Panc1 (cell line): ENCODE measurements around the gene RABL6. TPM values are rescaled to one million over a fixed set of nuclear protein-coding genes. Genes with fewer than 3 reads are reported as not detected.

Experiments
- ATAC-seq: fragments of 200-7000 bp; cut with Tn5 transposase; 2 replicates; pipeline ENCODE4 v1.9.1; 2020; ENCODE audit warnings: mild to moderate bottlenecking, moderate library complexity
- BruUV-seq: library from RNA; stranded (reverse); fragments of 400-500 nt; replicated peaks from 2 replicates; lab custom pipeline; 2021; lab: Mats Ljungman, UMichigan
- CTCF ChIA-PET: fragments of 300-600 bp; sonication (Branson Sonifier 250); formaldehyde crosslinking; loops from one replicate; lab custom pipeline; 2022; ENCODE audit warnings: antibody characterized with exemption; lab: Charles Lee
- POLR2A ChIA-PET: fragments of 300-600 bp; sonication (Branson Sonifier 250); formaldehyde crosslinking; loops from one replicate; lab custom pipeline; 2022; ENCODE audit warnings: antibody characterized with exemption; lab: Charles Lee
- DNase-seq: peaks from one replicate; pipeline ENCODE4 v3.0.0-alpha.2; 2010; ENCODE audit warnings: low read depth, low spot score
- H3K27ac ChIP-seq: 2 replicates; pipeline ENCODE4 v1.5.1; 2011; ENCODE audit warnings: mild to moderate bottlenecking, low read length, inconsistent platforms
- H3K27me3 ChIP-seq: fragments of 200-500 bp; sonication (Bioruptor generic); 2 replicates; pipeline ENCODE4 v1.6.0; 2014; ENCODE audit warnings: low read length, inconsistent platforms; ENCODE audit not compliant: control insufficient read depth, insufficient read depth
- H3K36me3 ChIP-seq: fragments of 200-500 bp; sonication (Bioruptor generic); 2 replicates; pipeline ENCODE4 v1.5.1; 2014; ENCODE audit warnings: inconsistent platforms, mild to moderate bottlenecking, low read length, moderate library complexity; ENCODE audit not compliant: control insufficient read depth, insufficient read depth
- H3K4me1 ChIP-seq: 2 replicates; pipeline ENCODE4 v1.5.1; 2011; ENCODE audit warnings: inconsistent platforms, mild to moderate bottlenecking, low read length, moderate library complexity; ENCODE audit not compliant: control insufficient read depth, insufficient read depth
- H3K4me3 ChIP-seq, 2 experiments: 2 replicates each; pipeline ENCODE4 v1.5.1; 2011 to 2012; ENCODE audit warnings: low read depth in 2 of 2, low read length in 2 of 2, mild to moderate bottlenecking in 2 of 2, inconsistent platforms in 1 of 2, moderate library complexity in 1 of 2
- H3K9me3 ChIP-seq: fragments of 200-500 bp; sonication (Bioruptor generic); 2 replicates; pipeline ENCODE4 v1.5.1; 2014; ENCODE audit warnings: low read depth, mild to moderate bottlenecking, inconsistent platforms, low read length, moderate library complexity; ENCODE audit not compliant: control insufficient read depth, insufficient read depth
- POLR2AphosphoS5 ChIP-seq: IDR thresholded peaks from 2 replicates; pipeline ENCODE4 v1.6.1; 2012; ENCODE audit warnings: mild to moderate bottlenecking, low read depth, low read length, moderate library complexity
- SIN3A ChIP-seq: IDR thresholded peaks from 2 replicates; pipeline ENCODE4 v1.6.1; 2012; ENCODE audit warnings: low read depth, mild to moderate bottlenecking, low read length, moderate library complexity, borderline replicate concordance; ENCODE audit not compliant: insufficient read depth
- TCF7L2 ChIP-seq: IDR thresholded peaks from 2 replicates; pipeline ENCODE4 v1.6.1; 2011; ENCODE audit warnings: mild to moderate bottlenecking, low read depth, low read length, inconsistent platforms
- in situ Hi-C: cut with HindIII; loops from 2 replicates; pipeline ENCODE4 v1.10.0; 2016; ENCODE audit warnings: low sequenced_read_pairs, low pct_unique_long_range_greater_than_20kb
- intact Hi-C: fragments of 100-400 bp; cut with micrococcal nuclease; formaldehyde crosslinking; loops from one replicate; pipeline ENCODE4 v1.10.0; 2022; ENCODE audit not compliant: unreplicated experiment
- total RNA-seq: library from RNA; stranded (reverse); gene quantifications from one replicate; pipeline ENCODE4 v1.2.1, GENCODE V29; 2021; ENCODE audit not compliant: unreplicated experiment
- TF ChIP-seq, protein P1 (sequence below): fragments of 450-650 bp; IDR thresholded peaks from 2 replicates; pipeline ENCODE4 v1.5.1; 2017; ENCODE audit warnings: mild to moderate bottlenecking
- TF ChIP-seq, protein P2 (sequence below), 2 experiments: IDR thresholded peaks; 2 replicates each; pipeline ENCODE4 v1.6.1; 2011 to 2012; ENCODE audit warnings: low read depth in 2 of 2, control low read depth in 1 of 2, low read length in 1 of 2, mild to moderate bottlenecking in 1 of 2, moderate library complexity in 1 of 2; ENCODE audit not compliant: insufficient read depth in 1 of 2

Gene RABL6
- total RNA-seq, 1 experiment from 2014 or later, result 106 TPM

DNA sequence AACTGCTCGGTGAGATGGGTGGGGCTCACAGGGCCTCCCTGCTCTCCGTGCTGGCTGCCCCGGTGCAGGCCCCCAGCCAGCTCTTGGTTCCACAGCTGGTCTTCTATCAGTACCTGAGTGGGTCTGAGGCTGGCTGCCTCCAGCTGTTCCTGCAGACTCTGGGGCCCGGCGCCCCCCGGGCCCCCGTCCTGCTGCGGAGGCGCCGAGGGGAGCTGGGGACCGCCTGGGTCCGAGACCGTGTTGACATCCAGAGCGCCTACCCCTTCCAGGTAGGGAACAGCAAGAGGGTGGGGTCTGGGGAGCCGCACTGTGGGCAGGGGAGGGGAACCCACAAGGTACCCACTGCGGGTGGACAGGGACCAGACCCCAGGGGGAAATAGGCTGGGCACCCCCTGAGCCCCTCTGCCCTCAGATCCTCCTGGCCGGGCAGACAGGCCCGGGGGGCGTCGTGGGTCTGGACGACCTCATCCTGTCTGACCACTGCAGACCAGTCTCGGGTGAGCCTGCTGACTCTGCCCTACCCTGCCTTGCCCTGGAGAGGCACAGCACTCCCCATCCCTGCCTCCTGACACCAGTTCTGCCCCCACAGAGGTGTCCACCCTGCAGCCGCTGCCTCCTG is 47.2 kb downstream of the RABL6 start:
- ChIA-PET POLR2A (no interaction called here), CTCF (no interaction called here)
- in situ Hi-C loops (no loop called here), intact Hi-C loops (no loop called here)
- H3K4me1 ChIP-seq, result peaks cover 44% of the 10 kb centered on the region
- no peak overlapping the region for H3K27ac ChIP-seq
- no TSS peak for BruUV-seq
- H3K27me3 ChIP-seq, result no peaks in the 10 kb centered on the region
- ATAC-seq (no peak), DNase-seq (no peak)
- H3K9me3 ChIP-seq, result no peaks in the 10 kb centered on the region
- H3K36me3 ChIP-seq, result no peaks in the 10 kb centered on the region
- H3K4me3 ChIP-seq, result no peak overlapping the region
- TF ChIP-seq POLR2AphosphoS5, result no peak
- no peak for TF ChIP-seq TCF7L2
- no peak for TF ChIP-seq SIN3A

GRCh38 chr9:136855461-136856078 is 47.8 kb downstream of the RABL6 start:
- ChIA-PET CTCF (no interaction called here), POLR2A (interaction anchor here (0.6 kb wide), 1 partner anchor 1146 kb away, joined by 11 read pairs; no protein-coding TSS in a partner anchor)
- in situ Hi-C loops, result no loop called here
- H3K27me3 ChIP-seq, result no peaks in the 10 kb centered on the region
- DNase-seq (no peak), ATAC-seq (no peak)
- no peaks in the 10 kb centered on the region for H3K9me3 ChIP-seq
- no peaks in the 10 kb centered on the region for H3K36me3 ChIP-seq
- BruUV-seq, result no TSS peak
- H3K4me3 ChIP-seq, result no peak overlapping the region
- peaks cover 41% of the 10 kb centered on the region for H3K4me1 ChIP-seq
- no peak overlapping the region for H3K27ac ChIP-seq
- TF ChIP-seq TCF7L2 (no peak), POLR2AphosphoS5 (no peak), SIN3A (no peak)
- TF ChIP-seq, protein P1, sequence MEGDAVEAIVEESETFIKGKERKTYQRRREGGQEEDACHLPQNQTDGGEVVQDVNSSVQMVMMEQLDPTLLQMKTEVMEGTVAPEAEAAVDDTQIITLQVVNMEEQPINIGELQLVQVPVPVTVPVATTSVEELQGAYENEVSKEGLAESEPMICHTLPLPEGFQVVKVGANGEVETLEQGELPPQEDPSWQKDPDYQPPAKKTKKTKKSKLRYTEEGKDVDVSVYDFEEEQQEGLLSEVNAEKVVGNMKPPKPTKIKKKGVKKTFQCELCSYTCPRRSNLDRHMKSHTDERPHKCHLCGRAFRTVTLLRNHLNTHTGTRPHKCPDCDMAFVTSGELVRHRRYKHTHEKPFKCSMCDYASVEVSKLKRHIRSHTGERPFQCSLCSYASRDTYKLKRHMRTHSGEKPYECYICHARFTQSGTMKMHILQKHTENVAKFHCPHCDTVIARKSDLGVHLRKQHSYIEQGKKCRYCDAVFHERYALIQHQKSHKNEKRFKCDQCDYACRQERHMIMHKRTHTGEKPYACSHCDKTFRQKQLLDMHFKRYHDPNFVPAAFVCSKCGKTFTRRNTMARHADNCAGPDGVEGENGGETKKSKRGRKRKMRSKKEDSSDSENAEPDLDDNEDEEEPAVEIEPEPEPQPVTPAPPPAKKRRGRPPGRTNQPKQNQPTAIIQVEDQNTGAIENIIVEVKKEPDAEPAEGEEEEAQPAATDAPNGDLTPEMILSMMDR, result no peak
- TF ChIP-seq, protein P2, sequence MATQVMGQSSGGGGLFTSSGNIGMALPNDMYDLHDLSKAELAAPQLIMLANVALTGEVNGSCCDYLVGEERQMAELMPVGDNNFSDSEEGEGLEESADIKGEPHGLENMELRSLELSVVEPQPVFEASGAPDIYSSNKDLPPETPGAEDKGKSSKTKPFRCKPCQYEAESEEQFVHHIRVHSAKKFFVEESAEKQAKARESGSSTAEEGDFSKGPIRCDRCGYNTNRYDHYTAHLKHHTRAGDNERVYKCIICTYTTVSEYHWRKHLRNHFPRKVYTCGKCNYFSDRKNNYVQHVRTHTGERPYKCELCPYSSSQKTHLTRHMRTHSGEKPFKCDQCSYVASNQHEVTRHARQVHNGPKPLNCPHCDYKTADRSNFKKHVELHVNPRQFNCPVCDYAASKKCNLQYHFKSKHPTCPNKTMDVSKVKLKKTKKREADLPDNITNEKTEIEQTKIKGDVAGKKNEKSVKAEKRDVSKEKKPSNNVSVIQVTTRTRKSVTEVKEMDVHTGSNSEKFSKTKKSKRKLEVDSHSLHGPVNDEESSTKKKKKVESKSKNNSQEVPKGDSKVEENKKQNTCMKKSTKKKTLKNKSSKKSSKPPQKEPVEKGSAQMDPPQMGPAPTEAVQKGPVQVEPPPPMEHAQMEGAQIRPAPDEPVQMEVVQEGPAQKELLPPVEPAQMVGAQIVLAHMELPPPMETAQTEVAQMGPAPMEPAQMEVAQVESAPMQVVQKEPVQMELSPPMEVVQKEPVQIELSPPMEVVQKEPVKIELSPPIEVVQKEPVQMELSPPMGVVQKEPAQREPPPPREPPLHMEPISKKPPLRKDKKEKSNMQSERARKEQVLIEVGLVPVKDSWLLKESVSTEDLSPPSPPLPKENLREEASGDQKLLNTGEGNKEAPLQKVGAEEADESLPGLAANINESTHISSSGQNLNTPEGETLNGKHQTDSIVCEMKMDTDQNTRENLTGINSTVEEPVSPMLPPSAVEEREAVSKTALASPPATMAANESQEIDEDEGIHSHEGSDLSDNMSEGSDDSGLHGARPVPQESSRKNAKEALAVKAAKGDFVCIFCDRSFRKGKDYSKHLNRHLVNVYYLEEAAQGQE (IDR thresholded peaks at IDR 0.05; ENCODE audit: insufficient read depth in 1 of 2, low read depth in 2 of 2, low read length in 1 of 2), result no peak
- intact Hi-C loops, result no loop called here

DNA sequence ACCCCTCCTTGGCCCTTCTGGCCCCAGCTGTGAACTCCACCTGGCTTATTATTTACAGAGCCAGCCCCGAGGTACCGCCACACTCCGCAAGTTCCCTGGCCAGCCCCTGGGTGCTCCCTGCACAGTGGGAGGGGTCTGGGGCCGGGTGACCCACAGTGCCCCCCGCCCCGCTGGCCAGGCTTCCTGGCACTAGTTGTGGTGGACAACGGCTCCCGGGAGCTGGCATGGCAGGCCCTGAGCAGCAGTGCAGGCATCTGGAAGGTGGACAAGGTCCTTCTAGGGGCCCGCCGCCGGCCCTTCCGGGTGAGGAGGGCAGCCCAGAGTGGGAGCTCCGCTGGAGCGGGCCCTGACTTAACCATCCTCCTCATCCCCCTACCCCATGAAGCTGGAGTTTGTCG is 48.3 kb downstream of the RABL6 start:
- ChIA-PET POLR2A (interaction anchor here (0.6 kb wide), 1 partner anchor 1146 kb away, joined by 11 read pairs; no protein-coding TSS in a partner anchor), CTCF (no interaction called here)
- no peak for DNase-seq
- H3K27me3 ChIP-seq, result no peaks in the 10 kb centered on the region
- H3K27ac ChIP-seq, result no peak overlapping the region
- ATAC-seq, result no peak
- H3K36me3 ChIP-seq, result no peaks in the 10 kb centered on the region
- no peak overlapping the region for H3K4me3 ChIP-seq
- H3K9me3 ChIP-seq, result no peaks in the 10 kb centered on the region
- intact Hi-C loops (no loop called here), in situ Hi-C loops (no loop called here)
- BruUV-seq, result no TSS peak
- peaks cover 44% of the 10 kb centered on the region for H3K4me1 ChIP-seq
- TF ChIP-seq, protein P1, result no peak
- no peak for TF ChIP-seq POLR2AphosphoS5
- TF ChIP-seq, protein P2 (IDR thresholded peaks at IDR 0.05; ENCODE audit: insufficient read depth in 1 of 2, low read depth in 2 of 2, low read length in 1 of 2), result no peak
- no peak for TF ChIP-seq TCF7L2
- TF ChIP-seq SIN3A, result no peak
